HG03159 (cell line): Measurements from ENCODE around the gene SHC3.

Experiments used
- ATAC-seq: cut with Tn5 transposase; IDR thresholded peaks from one replicate; pipeline ENCODE4 v1.9.1; 2021; ENCODE audit warnings: mild to moderate bottlenecking, moderate library complexity; ENCODE audit not compliant: unreplicated experiment

Gene SHC3

GRCh38 chr9:89186960-89187359, 8.3 kb upstream of the SHC3 start:
- ATAC-seq: no peak

- no peak for ATAC-seq
These were observed 7.4 kb upstream of the SHC3 start for GRCh38 chr9:89185980-89186379.

GRCh38 chr9:89183146-89183545, 4.5 kb upstream of the SHC3 start:
- no peak for ATAC-seq

GRCh38 chr9:89182369-89182768, 3.8 kb upstream of the SHC3 start:
- ATAC-seq: no peak

DNA sequence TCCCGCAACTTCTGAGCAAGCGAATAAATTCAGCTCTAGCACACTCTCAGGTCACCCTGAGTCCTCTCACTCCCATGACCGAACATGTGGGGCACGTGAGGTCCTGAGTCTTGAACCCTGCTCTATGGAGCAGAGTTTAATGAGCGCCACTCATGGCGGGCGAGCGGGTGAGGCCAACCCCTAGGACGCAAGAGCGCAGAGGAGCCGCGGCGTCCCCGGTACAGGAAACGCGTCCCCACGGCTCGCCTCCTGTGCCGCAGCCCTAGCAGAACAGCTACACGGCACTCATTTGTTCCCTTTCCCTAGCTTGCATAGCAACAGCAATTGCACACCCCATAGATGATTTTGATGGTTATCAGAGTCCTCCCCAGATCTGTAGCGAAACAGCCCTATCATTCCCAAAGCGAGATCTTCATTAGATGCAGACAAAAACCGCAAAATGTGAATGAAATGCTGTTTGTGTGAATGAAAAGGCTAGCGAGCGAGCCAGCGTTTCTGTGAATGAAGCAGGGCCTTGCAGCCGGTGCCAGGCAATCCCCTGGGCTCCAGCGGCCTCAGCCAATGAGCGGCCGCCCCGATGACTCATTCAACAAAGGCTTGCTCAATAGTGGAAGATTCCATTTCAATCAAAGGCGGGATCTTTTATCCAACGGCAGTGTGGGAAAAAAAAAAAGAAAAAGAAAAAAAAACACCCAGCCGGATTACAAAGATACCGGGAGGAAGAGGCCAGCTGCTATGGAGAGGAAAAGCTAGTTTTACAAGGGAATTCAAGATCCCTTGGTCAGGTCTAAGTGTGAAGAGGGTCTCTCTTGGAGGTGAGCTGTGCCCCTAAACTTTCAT, 1.5 kb upstream of the SHC3 start:
- no peak for ATAC-seq

DNA sequence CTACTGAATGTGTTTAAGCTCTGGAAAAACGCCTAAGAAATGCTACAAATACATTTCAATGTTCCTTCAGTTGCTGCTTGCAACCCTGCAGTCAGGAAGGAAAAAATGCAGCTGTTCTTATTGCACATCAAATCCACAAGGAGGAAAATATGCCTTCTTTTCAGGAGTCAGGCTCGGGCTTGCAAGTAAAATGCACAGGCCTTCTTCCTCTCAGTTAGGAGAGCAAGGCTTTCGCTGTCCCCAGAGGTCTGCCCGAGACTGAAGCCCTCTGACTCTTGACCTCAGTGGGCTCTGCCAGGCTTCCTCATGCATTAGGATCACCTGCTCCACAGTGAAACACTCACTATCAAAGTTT, 899 bp upstream of the SHC3 start:
- no peak for ATAC-seq

DNA sequence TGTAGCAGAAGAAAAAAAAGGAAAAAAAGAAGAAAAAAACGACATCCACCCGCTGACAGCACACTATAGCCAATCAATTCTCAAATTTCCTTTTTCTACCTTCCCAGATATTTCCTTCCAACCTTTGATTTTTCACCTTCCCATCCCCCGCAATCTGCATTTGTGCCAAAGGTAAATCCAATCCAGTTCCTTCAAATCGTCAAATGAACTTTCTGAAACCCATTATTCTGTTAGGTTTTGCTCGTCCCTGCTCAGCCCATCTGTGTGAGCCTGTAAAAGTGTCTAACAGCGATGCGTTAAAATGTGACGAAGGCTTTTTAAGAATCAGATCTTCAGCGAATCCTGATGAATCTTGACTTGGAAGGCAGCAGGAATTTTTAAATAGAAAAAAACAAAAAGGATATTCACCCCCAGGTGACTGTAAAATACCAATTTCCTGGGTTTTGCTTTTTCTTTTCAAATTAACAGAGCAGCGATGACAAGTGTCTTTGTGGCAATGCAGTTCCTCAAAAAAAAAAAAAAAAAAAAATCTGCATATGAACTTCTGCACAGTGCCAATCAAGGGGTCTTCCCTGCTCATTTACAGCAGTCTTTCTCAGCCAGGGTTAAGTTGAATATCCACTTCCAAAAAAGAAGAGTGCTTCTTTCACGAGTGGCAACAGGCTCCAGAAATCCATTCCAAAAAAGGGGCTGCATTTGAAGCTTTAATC, 367 bp upstream of the SHC3 start:
- no peak for ATAC-seq

GRCh38 chr9:89177012-89177943, 1.3 kb downstream of the SHC3 start:
- no peak for ATAC-seq

GRCh38 chr9:89175828-89176261, 2.8 kb downstream of the SHC3 start:
- no peak for ATAC-seq

DNA sequence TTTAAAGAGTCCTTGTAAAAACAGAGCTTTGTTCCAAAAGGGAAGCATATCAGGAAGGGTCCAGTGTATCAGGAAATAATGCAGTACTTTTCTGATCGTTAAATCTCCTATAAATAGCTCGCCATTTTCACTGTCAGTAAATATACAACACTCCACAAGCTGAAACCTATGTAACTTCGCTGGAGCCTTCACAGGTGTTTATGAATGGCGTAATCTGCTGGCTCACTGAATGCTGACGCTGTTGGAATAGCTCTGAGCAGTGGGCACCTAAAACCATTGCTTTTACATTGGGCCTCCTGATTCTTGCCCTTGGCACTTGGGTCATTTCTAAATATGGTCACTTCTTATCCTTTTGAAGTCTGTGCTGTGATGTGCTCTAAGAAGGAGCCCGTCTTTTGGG, 4.3 kb downstream of the SHC3 start:
- no peak for ATAC-seq

DNA sequence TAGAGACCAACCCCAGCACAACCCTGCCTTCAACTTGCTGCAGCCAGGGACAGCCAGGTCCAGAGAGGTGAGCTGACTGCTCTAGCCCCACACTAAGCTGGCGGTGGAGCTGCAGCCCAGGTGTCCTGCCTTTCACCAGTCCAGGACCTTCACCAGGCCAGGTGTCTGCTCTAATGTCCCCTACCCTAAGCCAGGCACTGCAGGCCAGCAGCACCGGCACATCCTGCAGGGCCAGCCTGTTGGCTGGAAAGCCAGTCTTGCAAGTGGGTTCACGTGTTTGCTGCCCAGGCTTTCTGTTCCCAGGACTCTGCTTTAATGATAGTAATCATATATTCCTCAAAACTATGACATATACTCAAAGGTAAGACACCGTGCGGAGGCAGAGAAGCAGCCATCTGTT, 5.5 kb downstream of the SHC3 start:
- no peak for ATAC-seq

- ATAC-seq: no peak
These were observed 6.2 kb downstream of the SHC3 start for GRCh38 chr9:89172398-89172797.

GRCh38 chr9:89171693-89172092, 6.9 kb downstream of the SHC3 start:
- no peak for ATAC-seq

DNA sequence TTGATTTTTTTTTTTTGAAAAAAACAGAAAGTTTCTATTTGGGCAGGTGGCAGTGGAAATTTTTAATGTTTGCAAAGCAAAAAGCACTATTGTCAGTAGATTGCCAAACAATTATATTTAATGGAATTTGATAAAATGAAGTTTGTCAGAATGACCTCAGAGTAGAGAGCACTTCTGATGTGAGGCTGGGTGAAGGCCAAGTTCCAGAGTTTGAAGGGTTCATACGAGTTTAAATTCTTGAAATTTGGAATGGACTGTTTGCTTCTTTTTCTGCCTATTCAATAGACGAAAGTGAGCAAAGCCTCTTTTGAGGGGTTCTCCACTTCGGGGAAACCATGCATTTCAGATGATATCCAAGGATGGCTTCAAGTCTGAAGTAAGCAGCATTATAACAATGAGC, 7.4 kb downstream of the SHC3 start:
- ATAC-seq: no peak

GRCh38 chr9:89168901-89169813, 9.5 kb downstream of the SHC3 start:
- no peak for ATAC-seq

DNA sequence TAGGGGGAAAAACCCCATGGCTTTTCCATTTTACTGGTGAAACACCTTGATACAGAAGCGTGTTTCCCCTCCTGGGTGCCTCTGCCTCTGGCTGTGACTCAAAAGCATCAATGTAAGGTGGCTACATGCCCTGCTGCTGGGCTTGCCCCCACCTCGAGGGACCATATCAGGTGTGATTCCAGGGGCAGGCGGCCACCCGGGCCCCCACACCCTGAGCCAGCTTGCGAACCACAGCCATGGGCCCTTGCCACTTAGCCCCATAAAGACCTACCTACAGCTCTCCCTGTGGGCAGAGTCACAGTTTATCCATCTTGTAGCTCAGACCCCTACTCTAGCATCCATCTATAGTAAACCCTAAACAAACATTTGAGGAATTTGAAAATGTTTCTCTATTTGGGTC, 10.8 kb downstream of the SHC3 start:
- ATAC-seq: no peak

DNA sequence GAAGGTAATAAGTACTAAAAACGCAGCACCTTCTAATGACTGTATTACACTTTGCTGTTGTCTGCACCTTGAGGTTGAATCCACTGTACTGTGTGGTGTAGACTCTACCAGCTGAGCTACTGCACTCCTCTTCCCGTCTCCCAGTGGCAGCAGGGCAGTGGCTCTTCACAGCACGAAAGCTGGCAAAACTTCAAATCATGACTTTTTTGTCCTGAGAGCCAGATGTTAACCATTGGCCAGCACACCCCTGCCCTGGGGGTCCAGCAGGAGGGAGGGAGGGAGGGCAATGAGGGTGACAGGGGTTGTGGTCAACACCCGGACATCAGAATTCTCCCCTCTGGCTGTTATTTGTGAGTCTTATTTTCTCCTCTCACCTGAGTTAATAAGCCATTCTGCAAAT, 11.8 kb downstream of the SHC3 start:
- no peak for ATAC-seq

DNA sequence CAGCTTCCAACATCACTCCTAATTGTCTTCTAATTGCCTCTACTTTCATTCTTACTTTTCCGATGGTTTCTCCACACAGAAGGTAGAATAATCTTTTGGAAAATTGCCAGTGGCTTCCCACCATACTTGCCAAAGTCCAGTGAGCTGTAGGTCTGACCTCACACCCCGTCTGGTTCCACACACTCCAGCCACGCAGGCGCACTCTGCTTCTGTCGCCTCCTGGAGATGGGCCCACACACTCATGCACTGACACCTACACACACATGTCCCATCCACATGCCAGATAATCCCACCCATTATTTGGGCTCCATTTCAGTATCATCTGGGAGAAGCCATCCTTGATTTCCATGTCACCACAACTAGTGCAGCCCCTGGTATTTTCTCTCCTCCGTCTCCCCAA, 12.7 kb downstream of the SHC3 start:
- ATAC-seq: no peak

DNA sequence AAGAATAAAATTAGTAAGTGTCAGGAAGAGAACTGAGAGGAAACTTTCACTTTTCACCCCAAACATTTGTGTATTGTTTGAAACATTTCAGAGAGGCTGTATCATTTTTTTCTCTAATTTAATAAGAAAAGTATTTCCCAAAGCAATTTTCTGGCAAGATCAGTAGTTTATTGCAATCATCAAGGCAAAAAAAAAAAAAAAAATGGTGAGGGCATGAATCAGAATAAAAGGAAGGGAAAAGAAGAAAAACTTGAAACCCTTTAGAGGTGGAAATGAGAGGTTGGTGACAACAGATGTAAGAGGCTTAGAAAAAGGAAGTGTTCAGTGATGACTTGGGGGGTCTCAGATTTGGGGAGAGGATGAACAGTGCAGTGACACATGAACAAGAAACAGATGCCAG, 13.3 kb downstream of the SHC3 start:
- ATAC-seq: no peak

- ATAC-seq: no peak
These were observed 17.4 kb downstream of the SHC3 start for GRCh38 chr9:89161221-89161620.
